H1 (cell line): ENCODE data around the gene S100A16. TPM values are rescaled to one million over a fixed set of nuclear protein-coding genes. Genes with fewer than 3 reads are reported as not detected.

Source experiments
- CTCF ChIA-PET: fragments of 300-600 bp; sonication (Branson Sonifier 250); formaldehyde crosslinking; loops from one replicate; lab custom pipeline; 2021; ENCODE audit not compliant: partially characterized antibody; lab: Charles Lee
- POLR2A ChIA-PET: fragments of 300-600 bp; sonication (Branson Sonifier 250); formaldehyde crosslinking; loops from one replicate; lab custom pipeline; 2021; ENCODE audit warnings: inconsistent platforms; ENCODE audit not compliant: partially characterized antibody; lab: Charles Lee
- DNase-seq, 2 experiments: peaks; one replicate each; pipeline versions ENCODE4 v3.0.0 to v3.0.0-alpha.2; 2010 to 2022; ENCODE audit warnings: low spot score in 2 of 2, low read depth in 1 of 2, mixed read lengths in 1 of 2
- FAIRE-seq: peaks from 2 replicates; lab custom pipeline; 2011; peaks lifted over from hg19 to GRCh38; lab: Jason Lieb, UNC
- H2AFZ ChIP-seq: 2 replicates; pipeline ENCODE4 v1.8.1; 2012; ENCODE audit warnings: low read length, inconsistent platforms
- H2AK5ac ChIP-seq: 2 replicates; pipeline ENCODE4 v1.6.1; 2013; ENCODE audit warnings: low read depth, low read length
- H2BK120ac ChIP-seq: replicated peaks from 2 replicates; pipeline ENCODE3; 2013; ENCODE audit warnings: low read depth, low read length, inconsistent platforms
- H2BK12ac ChIP-seq: 2 replicates; pipeline ENCODE4 v1.6.1; 2013; ENCODE audit warnings: low read depth, low read length
- H2BK15ac ChIP-seq: 2 replicates; pipeline ENCODE4 v1.6.1; 2013; ENCODE audit warnings: low read length
- H2BK20ac ChIP-seq: 2 replicates; pipeline ENCODE4 v1.6.1; 2013; ENCODE audit warnings: low read length
- H2BK5ac ChIP-seq: 2 replicates; pipeline ENCODE4 v1.6.1; 2013; ENCODE audit warnings: low read depth, low read length
- H3K14ac ChIP-seq: 2 replicates; pipeline ENCODE4 v1.6.1; 2013; ENCODE audit warnings: inconsistent platforms; ENCODE audit not compliant: insufficient read length
- H3K18ac ChIP-seq: 2 replicates; pipeline ENCODE4 v1.6.1; 2013; ENCODE audit warnings: low read length; ENCODE audit errors: extremely low read depth
- H3K23ac ChIP-seq: 2 replicates; pipeline ENCODE4 v1.6.1; 2013; ENCODE audit warnings: inconsistent platforms; ENCODE audit not compliant: insufficient read length
- H3K23me2 ChIP-seq: 2 replicates; pipeline ENCODE4 v1.6.1; 2013; ENCODE audit warnings: low read depth, low read length
- H3K27ac ChIP-seq: 2 replicates; pipeline ENCODE4 v1.6.1; 2011; ENCODE audit warnings: low read depth, low read length, inconsistent platforms
- H3K27me3 ChIP-seq, 4 experiments: replicated peaks in 1 of 4; 1 replicate in 1 of 4; 2 replicates in 3 of 4; pipeline versions ENCODE4 v1.6.1 to v1.8.1; 2011 to 2013; ENCODE audit warnings: low read length in 3 of 4, mild to moderate bottlenecking in 3 of 4, inconsistent platforms in 2 of 4, mixed read lengths in 2 of 4, moderate library complexity in 1 of 4; ENCODE audit not compliant: control insufficient read depth in 3 of 4, insufficient read depth in 3 of 4; ENCODE audit errors: extremely low read depth in 1 of 4
- H3K36me3 ChIP-seq, 4 experiments: 2 replicates each; pipeline versions ENCODE4 v1.6.1 to v1.8.1; 2011 to 2013; ENCODE audit warnings: mild to moderate bottlenecking in 4 of 4, low read length in 3 of 4, moderate library complexity in 2 of 4, control low read depth in 1 of 4, inconsistent platforms in 1 of 4; ENCODE audit not compliant: insufficient read depth in 4 of 4, control insufficient read depth in 2 of 4
- H3K4ac ChIP-seq: replicated peaks from 2 replicates; pipeline ENCODE3; 2013; ENCODE audit warnings: low read length, low read depth, mixed read lengths, inconsistent platforms; ENCODE audit not compliant: insufficient read length
- H3K4me1 ChIP-seq, 4 experiments: replicated peaks in 1 of 4; 1 replicate in 1 of 4; 2 replicates in 3 of 4; pipeline versions ENCODE4 v1.6.1 to v1.8.1; 2011 to 2013; ENCODE audit warnings: low read length in 3 of 4, inconsistent platforms in 2 of 4, mixed read lengths in 1 of 4; ENCODE audit not compliant: insufficient read depth in 4 of 4, control insufficient read depth in 3 of 4
- H3K4me2 ChIP-seq, 2 experiments: 2 replicates each; pipeline versions ENCODE4 v1.6.1 to v1.8.1; 2011 to 2013; ENCODE audit warnings: low read depth in 2 of 2, low read length in 2 of 2, control low read depth in 1 of 2, inconsistent platforms in 1 of 2, mild to moderate bottlenecking in 1 of 2; ENCODE audit not compliant: insufficient read depth in 1 of 2
- H3K4me3 ChIP-seq, 4 experiments: fragments of 200-600, 300-600 bp in 1 of 4; sonication (generic), shearing (Covaris generic), sonication (Bioruptor Twin) in 1 of 4; 2 replicates each; pipeline versions ENCODE4 v1.5.1 to v1.8.1; 2011 to 2016; ENCODE audit warnings: low read length in 4 of 4, low read depth in 3 of 4, control low read depth in 2 of 4, inconsistent platforms in 2 of 4, mild to moderate bottlenecking in 2 of 4, mixed read lengths in 1 of 4, moderate library complexity in 1 of 4; ENCODE audit not compliant: insufficient read depth in 2 of 4; ENCODE audit errors: extremely low read depth in 1 of 4
- H3K56ac ChIP-seq: replicated peaks from 2 replicates; pipeline ENCODE3; 2013; ENCODE audit warnings: low read depth, mild to moderate bottlenecking, mixed read lengths, low read length, inconsistent platforms; ENCODE audit not compliant: insufficient read length
- H3K79me1 ChIP-seq: 2 replicates; pipeline ENCODE4 v1.6.1; 2013; ENCODE audit warnings: low read depth, low read length, control low read depth
- H3K79me2 ChIP-seq, 2 experiments: 2 replicates each; pipeline versions ENCODE4 v1.6.1 to v1.8.1; 2012 to 2013; ENCODE audit warnings: low read length in 2 of 2, mild to moderate bottlenecking in 2 of 2, inconsistent platforms in 1 of 2; ENCODE audit not compliant: insufficient read depth in 2 of 2, control insufficient read depth in 1 of 2
- H3K9ac ChIP-seq, 4 experiments: replicated peaks in 1 of 4; 1 replicate in 1 of 4; 2 replicates in 3 of 4; pipeline versions ENCODE4 v1.6.1 to v1.8.1; 2011 to 2013; ENCODE audit warnings: low read depth in 3 of 4, low read length in 3 of 4, control low read depth in 2 of 4, mild to moderate bottlenecking in 2 of 4, moderate library complexity in 2 of 4, inconsistent platforms in 1 of 4; ENCODE audit errors: extremely low read depth in 1 of 4
- H3K9me3 ChIP-seq, 2 experiments: 2 replicates each; pipeline versions ENCODE4 v1.6.1 to v1.8.1; 2012 to 2013; ENCODE audit warnings: mild to moderate bottlenecking in 2 of 2, moderate library complexity in 2 of 2, control low read depth in 1 of 2, inconsistent platforms in 1 of 2, low read depth in 1 of 2, low read length in 1 of 2, mixed read lengths in 1 of 2; ENCODE audit not compliant: insufficient read depth in 2 of 2
- H4K20me1 ChIP-seq, 2 experiments: replicated peaks in 1 of 2; 2 replicates each; pipeline versions ENCODE3 to v1.8.1; 2011 to 2013; ENCODE audit warnings: inconsistent platforms in 2 of 2, low read length in 2 of 2, mild to moderate bottlenecking in 1 of 2; ENCODE audit not compliant: insufficient read depth in 2 of 2, control insufficient read depth in 1 of 2
- H4K5ac ChIP-seq: 2 replicates; pipeline ENCODE4 v1.6.1; 2013; ENCODE audit warnings: low read length, low read depth, mixed read lengths, inconsistent platforms; ENCODE audit not compliant: insufficient read length
- H4K8ac ChIP-seq: 2 replicates; pipeline ENCODE4 v1.8.0; 2013; ENCODE audit warnings: mild to moderate bottlenecking, moderate library complexity, low read length, inconsistent platforms; ENCODE audit not compliant: insufficient read depth; ENCODE audit errors: extremely low read depth
- H4K91ac ChIP-seq: replicated peaks from 2 replicates; pipeline ENCODE3; 2013; ENCODE audit warnings: low read length, mixed read lengths, inconsistent platforms; ENCODE audit not compliant: insufficient read length
- BACH1 ChIP-seq: IDR thresholded peaks from 2 replicates; pipeline ENCODE4 v1.6.1; 2012; ENCODE audit warnings: low read length, improper control_type of control experiment
- EZH2 ChIP-seq: fragments of 200-600 bp; sonication (generic); IDR thresholded peaks from 2 replicates; pipeline ENCODE4 v1.7.1; 2012; ENCODE audit warnings: low read depth, mild to moderate bottlenecking, moderate library complexity, low read length, inconsistent platforms; ENCODE audit not compliant: severe bottlenecking
- KDM1A ChIP-seq: fragments of 200-600, 300-600 bp; sonication (generic); IDR thresholded peaks from 2 replicates; pipeline ENCODE4 v1.7.1; 2016; ENCODE audit warnings: mild to moderate bottlenecking, low read length, borderline replicate concordance
- RBBP5 ChIP-seq: IDR thresholded peaks from 2 replicates; pipeline ENCODE4 v1.7.1; 2012; ENCODE audit warnings: low read depth, mild to moderate bottlenecking, inconsistent platforms, low read length, moderate library complexity, borderline replicate concordance
- RNF2 ChIP-seq: fragments of 200-900, 300-1000 bp; sonication (generic); IDR thresholded peaks from 2 replicates; pipeline ENCODE4 v1.7.1; 2016; ENCODE audit warnings: borderline replicate concordance, low read depth, mild to moderate bottlenecking, antibody characterized with exemption, low read length; ENCODE audit not compliant: poor library complexity, severe bottlenecking; ENCODE audit errors: missing control alignments
- SP1 ChIP-seq: IDR thresholded peaks from 2 replicates; pipeline ENCODE4 v1.6.1; 2011; ENCODE audit warnings: low read depth, low read length
- TCF12 ChIP-seq: IDR thresholded peaks from 2 replicates; pipeline ENCODE4 v1.6.1; 2011; ENCODE audit warnings: low read depth, mild to moderate bottlenecking, low read length
- WGBS, 2 experiments: shearing (Covaris generic) in 1 of 2; methylation state at CpG; one replicate each; pipeline versions ENCODE4 v1.1.6 to v1.1.7; 2013 to 2015; ENCODE audit warnings: low lambda C conversion rate in 2 of 2, mixed read lengths in 2 of 2, inconsistent platforms in 1 of 2, low coverage in 1 of 2, missing lambda C conversion rate in 1 of 2; ENCODE audit not compliant: insufficient replicate concordance in 2 of 2, insufficient coverage in 1 of 2, insufficient read length in 1 of 2; ENCODE audit errors: extremely low coverage in 1 of 2, missing lambda C conversion rate in 1 of 2; 5-methylcytosine and 5-hydroxymethylcytosine counted together
- polyA plus RNA-seq, 7 experiments: library from polyadenylated mRNA; depleted of rRNA in 3 of 7; stranded (reverse) in 5 of 7; unstranded in 2 of 7; fragments of >200 nt in 5 of 7; fragments of 200-250 nt in 2 of 7; gene quantifications; 1 replicate in 5 of 7; 2 replicates in 1 of 7; 4 replicates in 1 of 7; pipeline versions ENCODE4 v1.2.1 to v1.2.3, GENCODE V29; 2011 to 2013; ENCODE audit warnings: missing spikeins in 2 of 7, mixed read lengths in 2 of 7
- total RNA-seq: library from RNA; stranded (reverse); fragmentation: NEBNext Ultra II Directional; extraction: Animal tissue kit (Norgen Biotek cat#: 25700); gene quantifications from 2 replicates; pipeline ENCODE4 v1.2.1, GENCODE V29; 2021
- TF ChIP-seq, protein P1 (sequence below): IDR thresholded peaks from 2 replicates; pipeline ENCODE4 v1.6.1; 2011; ENCODE audit warnings: low read depth, mild to moderate bottlenecking, low read length; ENCODE audit not compliant: insufficient read depth
- TF ChIP-seq, protein P2 (sequence below): IDR thresholded peaks from 2 replicates; pipeline ENCODE4 v1.6.1; 2012; ENCODE audit warnings: inconsistent platforms

S100A16 gene
- total and polyA plus RNA-seq, 2 of the 8 experiments (the other 6 are each of a cell fraction or from before 2014, with no cell fraction given): 14.9 to 61.4 TPM

DNA sequence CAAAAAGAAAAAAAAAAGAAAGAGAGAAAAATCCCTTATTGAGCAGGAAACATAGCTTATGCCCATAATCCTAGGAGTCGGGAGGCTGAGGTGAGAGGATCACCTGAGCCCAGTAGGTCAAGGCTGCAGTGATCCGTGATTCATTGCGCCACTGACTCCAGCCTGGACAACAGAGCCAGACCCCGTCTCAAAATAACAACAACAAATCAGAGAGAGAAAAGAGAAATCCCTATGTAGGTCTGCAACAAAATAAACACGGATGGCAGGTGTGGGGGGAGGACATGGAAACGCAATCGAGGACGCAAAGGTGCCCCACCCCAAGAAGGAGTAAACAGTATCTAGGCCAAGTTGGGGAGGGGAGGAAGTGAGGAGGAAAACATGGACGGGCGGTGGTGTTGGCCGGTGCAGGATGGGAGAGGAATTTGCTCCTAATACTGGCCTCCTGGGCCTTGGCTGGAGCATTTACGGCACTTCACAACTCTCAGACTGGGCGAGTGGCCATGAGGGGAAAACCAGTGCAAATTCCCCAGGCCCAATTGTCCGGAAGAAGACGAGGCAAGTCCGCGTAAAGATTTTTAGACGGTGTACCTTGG lies 20.3 kb upstream of the S100A16 start:
- Histone ChIP-seq H3K4me1 (peaks cover 0 to 12% (median 5%) of the 10 kb centered on the region in 4 experiments; a peak in 5 of 7 replicates), H2BK20ac (no peak overlapping the region), H4K20me1 (peaks cover 0 to 1% of the 10 kb centered on the region in 2 experiments), H3K23me2 (no peaks in the 10 kb centered on the region; the same call in 1 of the 2 replicates), H2BK120ac (no peak overlapping the region), H2AFZ (peak overlapping the region; percentile 30; the same call in 1 of the 2 replicates), H3K18ac (peak overlapping the region; percentile 56; the same call in 1 of the 2 replicates), H2BK12ac (no peak overlapping the region; the same call in 1 of the 2 replicates), H4K8ac (peak overlapping the region; percentile 84; the same call in 1 of the 2 replicates), H3K4ac (no peak overlapping the region), H3K14ac (no peak overlapping the region), H4K5ac (peak overlapping the region; percentile 41), H3K23ac (no peak overlapping the region), H3K4me3 (peak overlapping the region in 3 of 4 experiments; percentile 21 to 97 (median 34); a peak in 5 of 8 replicates), H3K27me3 (no peaks in the 10 kb centered on the region), H3K36me3 (peaks cover 19 to 25% (median 22%) of the 10 kb centered on the region in 4 experiments), H3K27ac (no peak overlapping the region), H2BK5ac (peak overlapping the region; percentile 61), H3K4me2 (peak overlapping the region; percentile 33 to 71; a peak in 3 of 4 replicates), H3K79me2 (peaks cover 0 to 36% of the 10 kb centered on the region in 2 experiments; a peak in 3 of 4 replicates), H3K79me1 (no peaks in the 10 kb centered on the region), H4K91ac (no peak overlapping the region), H3K9ac (no peak overlapping the region; a peak in 1 of 7 replicates), H2AK5ac (peak overlapping the region; percentile 77; the same call in 1 of the 2 replicates), H3K9me3 (no peaks in the 10 kb centered on the region), H2BK15ac (no peak overlapping the region), H3K56ac (no peak overlapping the region)
- ChIA-PET CTCF (interaction anchor here (0.8 to 2.9 kb wide), 6 partner anchors 13 to 98 kb away, joined by 3 to 13 read pairs (median 4); partner anchors contain the start of gene S100A6), POLR2A (interaction anchor here (0.8 to 15.6 kb wide), 36 partner anchors 9 to 587 kb away, joined by 3 to 261 read pairs (median 5); partner anchors contain the start of genes CRTC2, ILF2, INTS3 and S100A14)
- no peak for DNase-seq
- no peak for FAIRE-seq
- WGBS, 2 experiments: 72% methylated on average over 18 of the region's 18 CpGs; no CpG with 5 or more reads in 1 of the 2 experiments
- no peak for TF ChIP-seq RNF2
- no peak for TF ChIP-seq SP1
- TF ChIP-seq, protein P1, sequence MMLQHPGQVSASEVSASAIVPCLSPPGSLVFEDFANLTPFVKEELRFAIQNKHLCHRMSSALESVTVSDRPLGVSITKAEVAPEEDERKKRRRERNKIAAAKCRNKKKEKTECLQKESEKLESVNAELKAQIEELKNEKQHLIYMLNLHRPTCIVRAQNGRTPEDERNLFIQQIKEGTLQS: no peak
- TF ChIP-seq, protein P2, sequence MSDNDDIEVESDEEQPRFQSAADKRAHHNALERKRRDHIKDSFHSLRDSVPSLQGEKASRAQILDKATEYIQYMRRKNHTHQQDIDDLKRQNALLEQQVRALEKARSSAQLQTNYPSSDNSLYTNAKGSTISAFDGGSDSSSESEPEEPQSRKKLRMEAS: no peak
- TF ChIP-seq BACH1: no peak
- no peak for TF ChIP-seq EZH2
- TF ChIP-seq KDM1A: peak; percentile 55; the same call in 1 of the 2 replicates
- no peak for TF ChIP-seq RBBP5
- TF ChIP-seq TCF12: no peak
